Parathyroid adenoma (tissue), 2 donors: ENCODE data around the gene LRTM2.

Source experiments
- H2AFZ ChIP-seq: fragments of 300-600 bp; sonication (generic); one replicate; pipeline ENCODE4 v1.7.0; 2017; ENCODE audit warnings: antibody characterized with exemption, mild to moderate bottlenecking
- H3K27ac ChIP-seq: fragments of 300-600 bp; sonication (generic); one replicate; pipeline ENCODE4 v1.7.0; 2017
- H3K27me3 ChIP-seq: fragments of 300-600 bp; sonication (generic); one replicate; pipeline ENCODE4 v1.7.0; 2017; ENCODE audit warnings: low read length; ENCODE audit not compliant: control insufficient read depth, insufficient read depth
- H3K36me3 ChIP-seq: fragments of 300-600 bp; sonication (generic); one replicate; pipeline ENCODE4 v1.7.0; 2017; ENCODE audit warnings: low read length; ENCODE audit not compliant: control insufficient read depth, insufficient read depth
- H3K4me1 ChIP-seq: fragments of 300-600 bp; sonication (generic); one replicate; pipeline ENCODE4 v1.7.0; 2017; ENCODE audit warnings: control low read depth
- H3K4me2 ChIP-seq: fragments of 300-600 bp; sonication (generic); one replicate; pipeline ENCODE4 v1.7.0; 2017; ENCODE audit warnings: low read length
- H3K4me3 ChIP-seq: fragments of 300-600 bp; sonication (generic); one replicate; pipeline ENCODE4 v1.7.0; 2017; ENCODE audit warnings: low read depth, low read length
- H3K79me2 ChIP-seq: fragments of 300-600 bp; sonication (generic); one replicate; pipeline ENCODE4 v1.7.0; 2017; ENCODE audit warnings: control low read depth
- H3K9ac ChIP-seq: fragments of 300-600 bp; sonication (generic); one replicate; pipeline ENCODE4 v1.7.0; 2017; ENCODE audit warnings: mild to moderate bottlenecking
- H3K9me3 ChIP-seq: fragments of 300-600 bp; sonication (generic); one replicate; pipeline ENCODE4 v1.7.0; 2017; ENCODE audit warnings: low read length; ENCODE audit not compliant: control insufficient read depth
- CTCF ChIP-seq: fragments of 300-600 bp; sonication (generic); IDR thresholded peaks from one replicate; pipeline ENCODE4 v1.7.0; 2017; ENCODE audit warnings: antibody characterized with exemption, mild to moderate bottlenecking
- donor health status: primary hyperparathyroidism.

LRTM2 gene

GRCh38 chr12:1836241-1836803, 16.0 kb downstream of the LRTM2 start:
- Histone ChIP-seq H2AFZ (peak overlapping the region; percentile 72), H3K4me1 (peaks cover 26% of the 10 kb centered on the region), H3K9me3 (no peaks in the 10 kb centered on the region), H3K9ac (no peak overlapping the region), H3K36me3 (no peaks in the 10 kb centered on the region), H3K79me2 (peaks cover 4% of the 10 kb centered on the region), H3K4me2 (no peak overlapping the region), H3K27me3 (no peaks in the 10 kb centered on the region), H3K4me3 (no peak overlapping the region), H3K27ac (peak overlapping the region; percentile 78)
- no peak for TF ChIP-seq CTCF

- Histone ChIP-seq H3K79me2 (peaks cover 3% of the 10 kb centered on the region), H3K4me2 (no peak overlapping the region), H2AFZ (peak overlapping the region; percentile 72), H3K4me1 (peaks cover 23% of the 10 kb centered on the region), H3K27me3 (no peaks in the 10 kb centered on the region), H3K27ac (peak overlapping the region; percentile 78), H3K9me3 (no peaks in the 10 kb centered on the region), H3K9ac (no peak overlapping the region), H3K4me3 (no peak overlapping the region), H3K36me3 (no peaks in the 10 kb centered on the region)
- TF ChIP-seq CTCF, result no peak
Measured at GRCh38 chr12:1836854-1837421, 16.6 kb downstream of the LRTM2 start.

GRCh38 chr12:1837541-1838204, 17.3 kb downstream of the LRTM2 start:
- Histone ChIP-seq H3K27me3 (no peaks in the 10 kb centered on the region), H3K4me3 (no peak overlapping the region), H3K27ac (no peak overlapping the region), H3K9me3 (no peaks in the 10 kb centered on the region), H3K4me1 (peaks cover 19% of the 10 kb centered on the region), H2AFZ (no peak overlapping the region), H3K4me2 (no peak overlapping the region), H3K36me3 (no peaks in the 10 kb centered on the region), H3K79me2 (no peaks in the 10 kb centered on the region), H3K9ac (no peak overlapping the region)
- no peak for TF ChIP-seq CTCF

GRCh38 chr12:1838205-1838993, 18.0 kb downstream of the LRTM2 start:
- no peaks in the 10 kb centered on the region for H3K79me2 ChIP-seq
- H3K4me1 ChIP-seq, result peaks cover 18% of the 10 kb centered on the region
- H2AFZ ChIP-seq, result no peak overlapping the region
- no peak overlapping the region for H3K9ac ChIP-seq
- H3K27me3 ChIP-seq, result no peaks in the 10 kb centered on the region
- H3K27ac ChIP-seq, result no peak overlapping the region
- H3K4me3 ChIP-seq, result no peak overlapping the region
- H3K4me2 ChIP-seq, result no peak overlapping the region
- TF ChIP-seq CTCF, result no peak
- H3K36me3 ChIP-seq, result no peaks in the 10 kb centered on the region
- no peaks in the 10 kb centered on the region for H3K9me3 ChIP-seq
